Upper lobe of left lung (tissue), 4 donors: Measurements from ENCODE around the gene KCNAB3.

Experiments
- POLR2AphosphoS5 ChIP-seq, 2 donors: sonication (generic); formaldehyde crosslinking; IDR thresholded peaks; one replicate each; pipeline ENCODE4 v1.5.1; 2017; ENCODE audit warnings: antibody characterized with exemption in 2 of 2
- TF ChIP-seq, protein P1 (sequence below), 6 experiments: fragments of 450-650 bp in 4 of 6; fragments of 200-600 bp in 2 of 6; sonication (generic) in 2 of 6; IDR thresholded peaks; one replicate each; pipeline ENCODE4 v1.5.1; 2016 to 2019; ENCODE audit warnings: antibody characterized with exemption in 6 of 6

DNA sequence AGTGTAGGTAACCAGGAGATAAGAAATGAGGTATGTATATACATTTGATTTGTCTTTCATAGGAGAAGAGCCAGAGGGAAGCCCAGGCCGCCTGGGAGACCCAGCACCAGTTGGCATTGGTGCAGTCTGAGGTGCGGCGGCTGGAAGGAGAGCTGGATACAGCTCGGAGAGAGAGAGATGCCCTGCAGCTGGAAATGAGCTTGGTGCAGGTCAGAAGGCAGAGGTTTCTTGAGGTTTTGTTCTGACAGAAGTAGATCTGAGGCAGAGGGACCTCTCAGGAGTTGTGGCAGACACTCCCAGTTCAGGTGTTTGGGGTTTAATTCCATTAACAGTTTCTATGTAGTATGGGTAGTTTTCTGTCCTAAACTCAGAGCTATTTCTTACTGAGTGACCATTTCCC is 10.4 kb upstream of the KCNAB3 start:
- no peak for TF ChIP-seq POLR2AphosphoS5 (IDR thresholded peaks at IDR 0.05)
- TF ChIP-seq, protein P1, sequence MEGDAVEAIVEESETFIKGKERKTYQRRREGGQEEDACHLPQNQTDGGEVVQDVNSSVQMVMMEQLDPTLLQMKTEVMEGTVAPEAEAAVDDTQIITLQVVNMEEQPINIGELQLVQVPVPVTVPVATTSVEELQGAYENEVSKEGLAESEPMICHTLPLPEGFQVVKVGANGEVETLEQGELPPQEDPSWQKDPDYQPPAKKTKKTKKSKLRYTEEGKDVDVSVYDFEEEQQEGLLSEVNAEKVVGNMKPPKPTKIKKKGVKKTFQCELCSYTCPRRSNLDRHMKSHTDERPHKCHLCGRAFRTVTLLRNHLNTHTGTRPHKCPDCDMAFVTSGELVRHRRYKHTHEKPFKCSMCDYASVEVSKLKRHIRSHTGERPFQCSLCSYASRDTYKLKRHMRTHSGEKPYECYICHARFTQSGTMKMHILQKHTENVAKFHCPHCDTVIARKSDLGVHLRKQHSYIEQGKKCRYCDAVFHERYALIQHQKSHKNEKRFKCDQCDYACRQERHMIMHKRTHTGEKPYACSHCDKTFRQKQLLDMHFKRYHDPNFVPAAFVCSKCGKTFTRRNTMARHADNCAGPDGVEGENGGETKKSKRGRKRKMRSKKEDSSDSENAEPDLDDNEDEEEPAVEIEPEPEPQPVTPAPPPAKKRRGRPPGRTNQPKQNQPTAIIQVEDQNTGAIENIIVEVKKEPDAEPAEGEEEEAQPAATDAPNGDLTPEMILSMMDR (IDR thresholded peaks at IDR 0.05): no peak
